ENCODE measurements around the gene SGSM2.

- no peak for TF ChIP-seq FOXA1 (IDR thresholded peaks at IDR 0.05)
- no peak for TF ChIP-seq FOXA1 (CRISPR knock-in tag; IDR thresholded peaks at IDR 0.05)
- TF ChIP-seq SP2 (CRISPR knock-in tag; IDR thresholded peaks at IDR 0.05), result no peak
- no peak for TF ChIP-seq NR2F2 (IDR thresholded peaks at IDR 0.05; ENCODE audit: borderline replicate concordance, low read depth)
Measured at GRCh38 chr17:2323629-2324314, 13.5 kb upstream of the SGSM2 start.

Data from HepG2 (cell line).